HepG2 (cell line): ENCODE results near the gene TMEM198. TPM values are rescaled to one million over a fixed set of nuclear protein-coding genes. Genes with fewer than 3 reads are reported as not detected.

Experiments used
- CTCF ChIP-seq: sonication (generic); formaldehyde crosslinking; IDR thresholded peaks from 2 replicates; pipeline ENCODE4 v1.5.0; 2020; ENCODE audit warnings: mild to moderate bottlenecking, missing genetic modification reagents, moderate library complexity
- DMTF1 ChIP-seq: sonication (generic); formaldehyde crosslinking; IDR thresholded peaks from 2 replicates; pipeline ENCODE4 v1.4.0; 2020; ENCODE audit warnings: mild to moderate bottlenecking, missing genetic modification reagents
- IKZF5 ChIP-seq: IDR thresholded peaks from 2 replicates; pipeline ENCODE4 v1.6.1; 2018; ENCODE audit warnings: missing genetic modification reagents, mild to moderate bottlenecking, missing compliant biosample characterization
- KLF12 ChIP-seq: sonication (generic); formaldehyde crosslinking; IDR thresholded peaks from 2 replicates; pipeline ENCODE4 v1.4.0; 2020; ENCODE audit warnings: missing genetic modification reagents, borderline replicate concordance
- MIER2 ChIP-seq: IDR thresholded peaks from 2 replicates; pipeline ENCODE4 v1.6.1; 2016; ENCODE audit warnings: missing biosample characterization, missing genetic modification reagents
- MYNN ChIP-seq: sonication (generic); formaldehyde crosslinking; IDR thresholded peaks from 2 replicates; pipeline ENCODE4 v1.4.0; 2020; ENCODE audit warnings: mild to moderate bottlenecking, low read depth, missing genetic modification reagents
- PHF8 ChIP-seq: sonication (generic); formaldehyde crosslinking; IDR thresholded peaks from 2 replicates; pipeline ENCODE4 v1.5.0; 2020; ENCODE audit warnings: missing genetic modification reagents
- SMAD1 ChIP-seq: sonication (generic); formaldehyde crosslinking; IDR thresholded peaks from 2 replicates; pipeline ENCODE4 v1.4.0; 2020; ENCODE audit warnings: missing genetic modification reagents, low read depth, mild to moderate bottlenecking, borderline replicate concordance
- SMARCE1 ChIP-seq: fragments of 450-650 bp; IDR thresholded peaks from 2 replicates; pipeline ENCODE4 v1.6.1; 2017; ENCODE audit warnings: borderline replicate concordance
- SP4 ChIP-seq: sonication (generic); formaldehyde crosslinking; IDR thresholded peaks from 2 replicates; pipeline ENCODE4 v1.8.1; 2023; ENCODE audit warnings: mild to moderate bottlenecking, missing genetic modification reagents
- U2AF2 ChIP-seq: fragments of 200-400 bp; formaldehyde crosslinking; IDR thresholded peaks from 2 replicates; pipeline ENCODE4 v1.6.1; 2017; ENCODE audit warnings: low read depth, mild to moderate bottlenecking, low read length
- YEATS2 ChIP-seq: sonication (generic); formaldehyde crosslinking; IDR thresholded peaks from 2 replicates; pipeline ENCODE4 v1.4.0; 2020; ENCODE audit warnings: missing genetic modification reagents, borderline replicate concordance
- ZFAT ChIP-seq: sonication (generic); formaldehyde crosslinking; conservative IDR thresholded peaks from 2 replicates; pipeline ENCODE4 v1.8.1; 2023; ENCODE audit warnings: missing genetic modification reagents, inconsistent platforms
- ZMAT5 ChIP-seq: sonication (generic); formaldehyde crosslinking; IDR thresholded peaks from 2 replicates; pipeline ENCODE4 v1.5.0; 2020; ENCODE audit warnings: mild to moderate bottlenecking, low read depth, missing genetic modification reagents, borderline replicate concordance
- ZNF10 ChIP-seq: sonication (generic); formaldehyde crosslinking; IDR thresholded peaks from 2 replicates; pipeline ENCODE4 v1.4.0; 2020; ENCODE audit warnings: mild to moderate bottlenecking, low read depth, missing genetic modification reagents, borderline replicate concordance
- ZNF138 ChIP-seq: sonication (generic); formaldehyde crosslinking; IDR thresholded peaks from 2 replicates; pipeline ENCODE4 v1.5.0; 2020; ENCODE audit warnings: mild to moderate bottlenecking, low read depth, missing genetic modification reagents
- ZNF253 ChIP-seq: sonication (generic); formaldehyde crosslinking; IDR thresholded peaks from 2 replicates; pipeline ENCODE4 v1.8.0; 2022; ENCODE audit warnings: mild to moderate bottlenecking, missing genetic modification reagents, borderline replicate concordance
- ZNF614 ChIP-seq: IDR thresholded peaks from 2 replicates; pipeline ENCODE4 v1.6.1; 2018; ENCODE audit warnings: missing biosample characterization, missing genetic modification reagents, inconsistent platforms, borderline replicate concordance
- ZNF639 ChIP-seq: conservative IDR thresholded peaks from 2 replicates; pipeline ENCODE4 v1.6.1; 2018; ENCODE audit warnings: missing genetic modification reagents
- ZNF747 ChIP-seq: sonication (generic); formaldehyde crosslinking; IDR thresholded peaks from 2 replicates; pipeline ENCODE4 v1.8.1; 2023; ENCODE audit warnings: missing genetic modification reagents, mild to moderate bottlenecking, borderline replicate concordance
- ZNF75D ChIP-seq: sonication (generic); formaldehyde crosslinking; IDR thresholded peaks from 2 replicates; pipeline ENCODE4 v1.8.1; 2023; ENCODE audit warnings: missing genetic modification reagents, mild to moderate bottlenecking, borderline replicate concordance
- ZNF777 ChIP-seq: sonication (generic); formaldehyde crosslinking; IDR thresholded peaks from 2 replicates; pipeline ENCODE4 v1.4.0; 2020; ENCODE audit warnings: missing genetic modification reagents
- polyA plus RNA-seq, 8 experiments: library from polyadenylated mRNA; depleted of rRNA in 3 of 8; stranded (reverse) in 7 of 8; unstranded in 1 of 8; fragments of >200 nt; fragmentation: Illumina TruSeq in 4 of 8; extraction: Trizol in 4 of 8; gene quantifications; 2 replicates each; pipeline versions ENCODE4 v1.2.1 to v1.2.3, GENCODE V29; 2011 to 2016; ENCODE audit warnings: low read depth in 4 of 8, missing spikeins in 1 of 8, mixed read lengths in 1 of 8; ENCODE audit not compliant: insufficient read depth in 1 of 8
- total RNA-seq, 5 experiments: library from RNA; depleted of rRNA; stranded (reverse); fragments of >200 nt; fragmentation: Illumina TruSeq; extraction: Trizol; gene quantifications; 2 replicates each; pipeline ENCODE4 v1.2.3, GENCODE V29; 2016; ENCODE audit warnings: low read depth in 1 of 5

Gene TMEM198
- total and polyA plus RNA-seq, 2 of the 13 experiments (the other 11 are each of a cell fraction or from before 2014, with no cell fraction given) = 17.3 to 23.5 TPM

GRCh38 chr2:219570194-219570923 lies 26.5 kb downstream of the TMEM198 start (continued):
- TF ChIP-seq DMTF1 (CRISPR knock-in tag) (no peak), U2AF2 (no peak), ZNF614 (CRISPR knock-in tag) (no peak), SMARCE1 (no peak), MIER2 (no peak), ZNF10 (no peak), ZNF75D (no peak), SP4 (no peak), IKZF5 (CRISPR knock-in tag) (no peak), ZNF777 (CRISPR knock-in tag) (no peak), ZNF253 (CRISPR knock-in tag) (no peak; the same call in 1 of the 2 replicates), SMAD1 (CRISPR knock-in tag) (no peak; the same call in 1 of the 2 replicates), MYNN (CRISPR knock-in tag) (no peak), ZNF138 (peak; percentile 86; the same call in 1 of the 2 replicates), KLF12 (CRISPR knock-in tag) (no peak), ZNF747 (0 out of 2 replicates have a peak, but pooled peaks have one; percentile 44), ZNF639 (CRISPR knock-in tag) (no peak), ZFAT (CRISPR knock-in tag) (no peak), CTCF (peak; percentile 47; the same call in 1 of the 2 replicates), ZMAT5 (CRISPR knock-in tag) (no peak), YEATS2 (CRISPR knock-in tag) (0 out of 2 replicates have a peak, but pooled peaks have one; percentile 31), PHF8 (CRISPR knock-in tag) (no peak; the same call in 1 of the 2 replicates)
